Limb (tissue), 2 donors: ENCODE results near the gene TMEM198.

Experiments
- DNase-seq, 2 donors: peaks; one replicate each; pipeline ENCODE4 v3.0.0-alpha.2; 2016; ENCODE audit errors: extremely low spot score in 2 of 2

The TMEM198 gene, protein sequence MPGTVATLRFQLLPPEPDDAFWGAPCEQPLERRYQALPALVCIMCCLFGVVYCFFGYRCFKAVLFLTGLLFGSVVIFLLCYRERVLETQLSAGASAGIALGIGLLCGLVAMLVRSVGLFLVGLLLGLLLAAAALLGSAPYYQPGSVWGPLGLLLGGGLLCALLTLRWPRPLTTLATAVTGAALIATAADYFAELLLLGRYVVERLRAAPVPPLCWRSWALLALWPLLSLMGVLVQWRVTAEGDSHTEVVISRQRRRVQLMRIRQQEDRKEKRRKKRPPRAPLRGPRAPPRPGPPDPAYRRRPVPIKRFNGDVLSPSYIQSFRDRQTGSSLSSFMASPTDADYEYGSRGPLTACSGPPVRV

DNA sequence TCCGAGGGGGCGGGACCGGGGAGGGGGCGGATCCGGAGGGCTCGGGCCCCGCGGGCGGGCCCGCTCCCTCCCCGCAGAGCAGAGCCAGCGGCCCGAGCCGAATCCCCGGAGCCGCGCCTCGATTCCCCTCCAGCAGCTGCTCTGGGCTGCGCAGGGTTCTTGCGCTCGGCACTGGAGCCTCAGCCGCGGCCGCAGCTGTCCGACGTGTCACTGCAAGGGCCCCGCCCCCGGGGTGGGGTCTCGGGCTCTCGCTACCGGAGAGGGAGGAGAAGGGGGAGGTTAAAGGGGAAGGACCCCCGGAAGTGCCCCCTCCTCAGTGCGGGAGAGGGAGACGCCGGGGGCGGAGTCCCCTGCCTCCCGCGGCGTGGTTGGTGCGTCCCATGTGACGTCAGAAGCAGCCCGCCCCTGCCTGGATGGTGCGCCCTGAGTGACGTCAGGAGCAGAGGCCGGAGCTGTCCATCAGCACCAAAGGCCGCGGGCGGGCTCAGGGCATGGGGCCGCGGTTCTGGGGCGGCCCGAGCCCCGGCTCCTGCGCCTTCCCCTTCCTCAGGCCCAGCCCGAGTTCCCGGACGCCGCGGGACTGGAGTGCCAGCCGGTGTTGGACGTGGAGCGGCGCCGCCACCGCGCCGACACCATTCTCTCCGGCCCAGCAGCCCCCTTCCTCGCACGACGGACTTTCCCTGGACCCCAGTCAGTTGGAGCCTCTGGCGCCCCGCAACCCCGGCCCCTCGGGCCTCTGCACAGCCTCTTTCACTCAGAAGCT lies at the start of gene TMEM198, which contains the start of gene CHPF:
Gene TMEM198, plus strand, starts transcription at position 433 of the 763 bp plus-strand sequence. CDS start 700 bp downstream, outside the sequence.
Gene CHPF, minus strand, starts transcription at position 214 of the 763 bp plus-strand sequence. CDS start 271 bp downstream, outside the sequence.
- peak; percentile 97 to 99 for DNase-seq

DNA sequence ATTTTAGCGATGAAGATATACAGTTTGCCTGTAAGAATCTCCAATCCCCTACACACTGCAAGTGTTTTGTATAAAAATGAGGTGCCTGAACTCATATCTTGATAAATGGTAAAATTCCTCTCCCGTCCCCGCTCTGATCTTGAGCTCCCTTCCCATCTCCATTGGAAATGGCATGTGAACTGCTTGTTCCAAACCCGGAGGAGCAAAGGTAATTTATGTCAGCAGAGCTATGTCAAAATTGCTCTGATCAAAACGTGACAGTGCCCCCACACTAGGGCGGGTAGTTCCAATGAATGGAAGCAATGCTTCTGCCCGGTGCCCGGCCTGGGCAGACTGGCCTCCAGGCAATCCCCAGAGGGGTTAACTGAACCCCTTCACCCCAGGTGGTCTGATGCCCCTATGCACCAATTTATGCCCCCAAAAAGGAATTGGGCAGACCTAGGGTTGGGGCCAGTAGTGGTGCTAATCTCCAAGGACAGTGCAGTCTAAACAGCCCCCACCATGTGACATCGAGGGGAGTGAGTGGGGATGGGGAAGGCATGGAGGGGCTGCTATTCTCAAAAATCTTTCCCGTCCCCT lies 48.8 kb upstream of the TMEM198 start:
- DNase-seq: no peak

DNA sequence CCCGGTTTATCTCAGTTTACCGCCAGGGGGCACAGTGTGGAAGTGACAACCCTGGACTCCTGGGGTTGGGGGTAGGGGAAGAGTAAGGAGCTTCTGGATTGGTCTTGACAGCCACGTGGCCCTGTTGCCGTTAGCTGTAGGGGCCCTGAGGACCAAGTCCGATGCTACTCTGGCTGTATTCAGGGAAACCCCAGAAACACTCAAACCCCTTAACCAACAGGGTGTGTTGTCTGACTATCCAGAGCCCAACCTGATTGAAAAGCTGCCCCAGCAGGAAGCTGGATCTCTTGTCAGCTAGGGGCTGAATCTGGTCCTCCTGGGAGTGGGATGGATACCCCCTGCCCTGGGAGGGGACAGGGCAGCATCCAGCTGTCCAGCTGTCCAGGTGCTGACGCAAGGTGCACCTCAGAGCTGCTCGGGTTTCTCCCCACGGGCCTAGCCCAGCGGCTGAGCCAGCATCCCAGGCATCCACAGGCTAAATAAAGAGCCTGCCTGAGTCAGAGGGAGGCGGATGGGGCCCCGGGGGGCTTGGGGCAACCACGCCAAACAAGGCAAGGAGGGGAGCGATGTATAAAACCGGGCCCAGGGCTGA lies 48.2 kb upstream of the TMEM198 start:
- DNase-seq: peak in 1 of 2 donors; percentile 69

DNA sequence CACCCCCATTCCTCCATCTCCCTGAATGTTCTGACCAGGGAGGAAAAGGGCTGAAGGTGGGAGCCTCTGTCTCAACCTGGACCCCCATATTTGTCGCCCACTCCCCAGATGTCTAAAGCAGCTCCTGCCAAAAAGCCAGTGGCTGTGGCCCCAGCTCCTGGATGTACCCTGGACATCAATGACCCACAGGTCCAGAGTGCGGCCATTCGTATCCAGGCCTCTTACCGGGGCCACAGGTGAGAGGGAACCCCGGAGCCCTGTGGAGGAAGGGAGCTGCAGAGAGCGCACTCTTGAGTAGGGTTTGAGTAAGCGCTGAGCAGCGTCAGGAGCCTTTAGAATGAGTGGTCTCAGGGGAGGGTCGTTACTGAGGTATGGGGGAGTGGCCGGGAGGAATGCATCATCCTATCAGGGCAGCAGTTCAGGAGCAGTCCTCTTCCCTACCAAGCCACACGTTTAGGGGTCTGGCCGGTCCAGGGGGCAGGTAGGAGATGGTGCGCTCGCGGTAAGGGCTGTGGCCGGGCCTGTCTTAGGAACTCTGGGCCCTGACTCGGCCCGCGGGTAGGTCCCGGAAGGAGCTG lies 47.5 kb upstream of the TMEM198 start:
- no peak for DNase-seq

DNA sequence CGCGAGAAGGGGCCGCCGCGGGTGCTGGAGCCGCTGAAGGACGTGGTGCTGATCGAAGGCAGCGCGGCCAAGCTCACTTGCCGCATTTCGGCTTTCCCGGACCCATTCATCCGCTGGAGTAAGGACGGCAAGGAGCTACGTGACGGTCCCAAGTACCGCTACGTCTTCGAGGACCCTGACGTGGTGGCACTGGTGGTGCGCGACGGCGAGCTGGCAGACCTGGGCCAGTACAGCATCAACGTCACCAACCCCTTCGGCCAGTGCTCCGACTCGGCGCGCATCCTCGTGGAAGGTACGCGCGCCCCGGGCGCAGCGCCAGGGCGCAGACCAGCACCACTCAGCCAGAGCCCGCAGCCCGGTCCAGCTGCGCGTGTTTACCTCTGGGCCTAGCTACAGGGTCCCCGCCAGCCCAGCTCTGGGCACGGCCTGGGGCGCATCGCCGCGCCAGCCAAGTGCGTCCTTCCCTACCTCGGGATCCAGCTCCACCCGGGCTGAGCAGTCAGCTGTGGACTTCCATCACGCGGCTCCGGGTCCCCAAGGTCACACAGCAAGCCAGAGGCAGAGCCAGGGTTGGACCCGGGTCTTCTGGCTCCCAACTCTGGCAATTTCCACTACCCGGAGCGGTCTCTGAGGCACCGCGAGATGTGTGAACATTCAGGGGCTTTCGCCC lies 46.9 kb upstream of the TMEM198 start:
- DNase-seq: no peak

DNA sequence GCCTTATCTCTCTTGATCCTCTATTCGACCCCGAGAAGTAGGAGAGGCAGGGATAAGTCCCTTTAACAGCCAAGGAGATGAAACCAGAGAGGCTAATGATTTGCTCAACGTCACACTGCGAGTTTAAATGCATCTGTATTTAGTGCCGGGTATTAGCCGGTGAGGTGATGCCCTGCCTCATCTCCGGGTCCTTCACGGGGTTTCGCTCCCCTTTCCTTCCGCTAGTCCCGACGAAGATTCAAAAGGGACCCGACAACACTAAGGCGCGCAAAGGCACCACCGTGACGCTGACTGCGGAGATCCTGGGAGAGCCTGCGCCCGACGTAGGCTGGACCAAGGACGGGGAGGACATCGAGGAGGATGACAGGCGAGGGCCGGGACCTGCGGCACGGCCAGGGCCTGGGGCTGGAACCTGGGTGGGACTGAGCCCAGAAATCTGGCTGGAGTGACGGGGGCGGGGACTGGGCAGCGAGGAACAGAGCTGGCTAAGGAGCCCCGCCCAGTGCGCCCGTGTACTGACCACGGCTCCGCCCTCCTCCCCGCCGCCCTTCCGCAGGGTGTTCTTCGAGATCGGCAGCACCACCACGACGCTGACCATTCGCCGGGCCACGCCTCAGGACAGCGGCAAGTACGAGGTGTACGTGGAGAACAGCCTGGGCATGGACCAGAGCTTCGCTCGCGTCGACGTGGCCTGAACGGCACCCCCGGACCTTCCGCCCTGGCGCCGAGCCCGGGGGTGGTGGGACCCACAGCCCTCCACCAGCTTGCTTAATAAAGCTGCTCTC lies 46.1 kb upstream of the TMEM198 start:
- peak; percentile 71 to 74 for DNase-seq

DNA sequence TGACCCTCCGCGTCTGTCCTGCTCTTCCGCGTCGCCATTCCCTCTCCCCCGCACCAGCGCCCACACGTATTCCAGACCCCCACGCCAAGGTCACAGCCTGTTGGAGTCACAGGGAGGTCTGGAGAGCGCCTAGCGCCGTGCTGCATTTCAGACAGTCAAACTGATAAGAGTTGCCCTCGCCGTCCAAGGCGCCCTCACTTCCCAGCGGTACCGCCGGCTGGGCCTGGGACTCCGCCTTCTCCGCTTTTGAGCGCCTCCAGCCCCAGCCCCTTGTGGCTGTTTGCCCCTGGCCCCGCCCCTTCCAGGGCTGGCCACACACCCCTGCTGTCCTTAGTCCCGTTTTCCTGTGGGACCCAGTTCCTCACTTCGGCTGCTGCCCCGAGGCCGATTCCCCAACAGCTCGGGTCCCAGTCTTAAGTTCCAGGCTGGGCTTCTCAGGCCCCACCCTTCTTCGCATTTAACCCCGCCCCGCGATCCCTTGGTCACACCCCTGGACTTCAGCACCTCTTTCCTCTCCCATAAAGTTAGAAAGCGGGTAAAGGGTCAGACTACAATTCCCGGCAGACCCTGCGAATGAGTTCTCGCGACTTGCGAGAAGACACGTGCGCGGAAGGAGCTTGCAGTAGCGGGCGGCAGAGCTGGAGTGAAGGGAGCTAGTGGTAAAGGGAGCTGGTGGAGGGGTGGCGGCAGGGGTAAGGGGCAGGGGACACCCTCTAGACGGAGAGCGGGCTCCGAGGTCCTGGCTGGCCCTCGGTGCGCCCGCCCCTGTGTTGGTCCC lies 45.4 kb upstream of the TMEM198 start, which contains the start of gene GMPPA:
Gene GMPPA, plus strand, starts transcription at position 612 of the 778 bp plus-strand sequence. CDS start 1,085 bp downstream, outside the sequence.
- DNase-seq: peak; percentile 96 to 98

DNA sequence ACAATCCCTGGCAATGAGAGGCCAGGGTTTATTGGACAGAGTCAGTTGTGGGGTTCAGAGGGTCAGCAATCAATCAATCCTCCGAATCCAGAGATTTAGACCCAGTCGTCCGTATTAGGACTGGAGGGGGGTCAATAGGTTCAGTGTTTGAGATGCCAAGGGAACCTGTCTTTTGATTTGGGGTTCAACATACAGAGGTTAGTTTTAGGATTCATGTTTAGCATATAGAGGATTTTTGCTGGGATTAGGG lies 44.8 kb upstream of the TMEM198 start:
- DNase-seq: no peak

DNA sequence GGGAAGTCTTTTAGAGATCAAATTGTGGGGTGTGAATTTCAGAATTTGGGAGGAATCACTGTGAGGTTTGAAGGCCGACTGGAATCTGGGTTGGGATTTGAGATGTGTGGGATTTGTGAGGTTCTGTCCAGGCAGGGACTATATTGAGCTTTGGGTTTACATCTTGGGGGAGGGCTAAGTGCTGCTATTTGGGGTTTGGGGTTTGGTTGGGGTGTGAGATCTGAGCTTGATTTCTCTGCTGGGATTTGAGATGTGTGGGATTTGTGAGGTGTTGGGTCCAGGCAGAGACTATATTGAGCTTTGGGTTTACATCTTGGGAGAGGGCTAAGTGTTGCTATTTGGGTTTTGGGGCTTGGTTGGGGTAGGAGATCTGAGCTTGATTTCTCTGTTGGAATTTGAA lies 44.3 kb upstream of the TMEM198 start:
- DNase-seq: no peak

DNA sequence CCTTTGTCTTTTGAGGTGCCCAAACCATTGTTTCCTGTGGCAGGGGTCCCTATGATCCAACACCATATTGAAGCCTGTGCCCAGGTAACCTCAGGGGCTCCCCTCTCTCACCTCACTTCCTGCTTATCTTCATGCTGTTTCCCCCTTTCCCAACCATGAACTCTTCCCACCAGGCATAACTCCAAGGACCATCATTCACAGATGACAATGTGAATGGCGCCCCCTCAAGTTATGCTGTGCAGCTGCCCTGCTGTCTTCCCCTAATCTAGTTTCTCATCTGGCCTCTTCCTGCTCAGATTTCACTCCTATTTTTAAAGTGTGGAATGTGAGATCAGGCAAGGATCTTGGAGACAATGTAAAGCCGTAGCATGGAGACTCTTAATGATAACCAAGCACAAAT lies 43.7 kb upstream of the TMEM198 start:
- DNase-seq: no peak

DNA sequence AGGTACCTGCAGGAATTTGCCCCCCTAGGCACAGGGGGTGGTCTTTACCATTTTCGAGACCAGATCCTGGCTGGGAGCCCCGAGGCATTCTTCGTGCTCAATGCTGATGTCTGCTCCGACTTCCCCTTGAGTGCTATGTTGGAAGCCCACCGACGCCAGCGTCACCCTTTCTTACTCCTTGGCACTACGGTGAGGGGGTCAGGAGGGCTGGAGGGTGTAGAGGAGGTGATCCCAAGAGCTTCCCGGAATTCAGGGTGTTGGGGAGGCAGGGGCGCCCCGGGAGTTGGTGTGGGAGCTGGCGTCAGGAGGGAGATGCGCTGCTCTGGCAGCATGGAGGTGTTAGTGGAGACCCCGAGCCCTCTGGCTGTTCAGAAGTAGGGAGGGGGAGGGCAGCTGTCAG lies 42.0 kb upstream of the TMEM198 start:
- no peak for DNase-seq

DNA sequence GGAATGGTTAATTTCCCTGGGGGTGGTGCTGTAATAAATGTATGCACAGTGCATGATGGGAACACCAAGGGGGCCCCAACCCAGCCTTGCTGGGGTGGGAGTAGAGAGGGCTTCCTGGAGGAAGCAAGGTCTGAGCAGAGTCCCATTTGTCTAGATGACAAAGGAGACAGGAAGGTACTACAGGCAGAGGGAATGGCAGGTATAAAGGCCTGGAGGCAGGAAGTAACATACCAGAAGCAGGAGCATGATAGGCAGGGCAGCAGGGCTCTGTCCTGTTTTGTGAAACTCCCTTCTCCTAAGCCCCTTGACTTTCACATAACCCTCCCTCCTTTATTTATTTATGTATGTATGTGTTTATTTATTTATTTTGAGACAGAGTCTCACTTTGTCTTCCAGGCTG lies 41.2 kb upstream of the TMEM198 start:
- no peak for DNase-seq

DNA sequence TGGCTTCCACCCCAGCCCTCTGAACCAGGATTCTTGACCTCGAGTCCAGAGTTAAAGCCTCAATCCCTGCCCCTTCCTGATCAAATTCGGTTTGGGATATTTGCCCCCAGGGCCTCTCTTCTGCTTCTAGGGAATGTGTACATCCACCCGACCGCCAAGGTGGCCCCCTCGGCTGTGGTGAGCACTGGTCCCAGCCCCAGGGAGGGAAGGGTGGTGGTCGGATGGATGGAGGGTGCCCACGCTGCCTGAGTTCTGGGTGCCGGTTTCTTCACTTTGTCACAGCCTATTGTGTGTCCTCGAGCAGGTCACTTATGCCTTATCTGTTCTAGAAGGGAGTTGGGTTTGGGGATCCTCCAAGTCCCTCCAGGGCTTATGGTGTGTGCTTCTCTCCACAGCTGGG lies 38.2 kb upstream of the TMEM198 start:
- no peak for DNase-seq

DNA sequence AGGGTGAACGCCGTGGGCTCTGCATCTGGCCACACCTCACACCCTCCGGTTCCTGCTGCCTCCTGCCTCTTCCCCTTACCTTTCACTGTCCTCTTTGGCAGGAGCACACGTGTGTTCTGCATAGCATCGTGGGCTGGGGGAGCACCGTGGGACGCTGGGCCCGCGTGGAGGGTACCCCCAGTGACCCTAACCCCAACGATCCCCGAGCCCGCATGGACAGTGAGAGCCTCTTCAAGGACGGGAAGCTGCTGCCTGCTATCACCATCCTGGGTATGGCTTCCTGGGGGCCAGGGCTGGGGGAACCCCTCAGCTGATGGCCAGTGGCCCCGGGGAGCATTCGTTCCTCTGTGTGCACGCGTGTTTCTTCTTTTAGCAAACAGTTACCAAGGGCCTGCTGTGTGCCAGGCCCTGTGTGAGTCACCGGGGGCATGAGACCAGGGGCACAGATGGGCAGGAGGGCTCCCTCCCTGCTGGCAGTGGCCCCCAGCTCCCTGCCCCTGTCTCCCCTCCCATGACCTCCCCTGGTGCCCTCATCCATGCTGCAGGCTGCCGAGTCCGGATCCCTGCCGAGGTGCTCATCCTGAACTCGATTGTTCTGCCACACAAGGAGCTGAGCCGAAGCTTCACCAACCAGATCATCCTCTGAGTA lies 37.6 kb upstream of the TMEM198 start:
- DNase-seq: no peak

DNA sequence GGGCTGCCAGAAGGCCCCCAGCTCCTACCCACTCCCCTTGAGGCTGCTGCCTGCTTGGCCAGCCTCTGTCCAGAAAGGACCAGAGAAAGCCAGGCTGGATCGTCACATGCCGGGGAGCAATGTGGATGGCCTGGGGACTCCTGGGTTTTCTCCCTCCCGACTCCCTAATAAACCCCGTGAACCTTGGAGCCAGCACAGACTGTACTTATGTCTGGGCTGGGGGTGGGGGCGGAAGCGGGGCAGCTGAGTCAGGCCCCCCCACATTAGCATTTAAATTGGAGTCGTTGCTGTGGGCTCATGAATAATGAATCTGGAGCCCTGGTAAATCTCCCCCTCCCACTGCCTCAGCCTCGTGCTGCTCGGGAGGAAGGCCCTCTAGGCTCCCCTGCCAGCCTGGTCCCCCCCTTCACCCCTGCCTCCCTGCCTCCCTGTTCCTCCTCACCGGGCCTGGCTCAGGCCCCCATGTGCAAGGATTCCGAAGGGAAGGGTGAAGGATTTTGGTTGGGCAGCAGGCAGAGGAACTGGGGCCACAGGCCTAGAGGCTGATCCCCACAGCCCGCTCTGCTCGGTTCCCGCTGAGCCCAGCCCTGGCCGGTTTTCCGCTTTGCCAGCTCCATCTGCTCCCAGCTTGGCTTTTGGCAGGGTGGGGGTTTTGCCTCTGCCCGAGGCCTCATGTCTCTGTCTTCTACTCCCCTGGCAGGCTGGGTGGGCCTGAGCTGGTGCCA lies 36.9 kb upstream of the TMEM198 start:
- no peak for DNase-seq

DNA sequence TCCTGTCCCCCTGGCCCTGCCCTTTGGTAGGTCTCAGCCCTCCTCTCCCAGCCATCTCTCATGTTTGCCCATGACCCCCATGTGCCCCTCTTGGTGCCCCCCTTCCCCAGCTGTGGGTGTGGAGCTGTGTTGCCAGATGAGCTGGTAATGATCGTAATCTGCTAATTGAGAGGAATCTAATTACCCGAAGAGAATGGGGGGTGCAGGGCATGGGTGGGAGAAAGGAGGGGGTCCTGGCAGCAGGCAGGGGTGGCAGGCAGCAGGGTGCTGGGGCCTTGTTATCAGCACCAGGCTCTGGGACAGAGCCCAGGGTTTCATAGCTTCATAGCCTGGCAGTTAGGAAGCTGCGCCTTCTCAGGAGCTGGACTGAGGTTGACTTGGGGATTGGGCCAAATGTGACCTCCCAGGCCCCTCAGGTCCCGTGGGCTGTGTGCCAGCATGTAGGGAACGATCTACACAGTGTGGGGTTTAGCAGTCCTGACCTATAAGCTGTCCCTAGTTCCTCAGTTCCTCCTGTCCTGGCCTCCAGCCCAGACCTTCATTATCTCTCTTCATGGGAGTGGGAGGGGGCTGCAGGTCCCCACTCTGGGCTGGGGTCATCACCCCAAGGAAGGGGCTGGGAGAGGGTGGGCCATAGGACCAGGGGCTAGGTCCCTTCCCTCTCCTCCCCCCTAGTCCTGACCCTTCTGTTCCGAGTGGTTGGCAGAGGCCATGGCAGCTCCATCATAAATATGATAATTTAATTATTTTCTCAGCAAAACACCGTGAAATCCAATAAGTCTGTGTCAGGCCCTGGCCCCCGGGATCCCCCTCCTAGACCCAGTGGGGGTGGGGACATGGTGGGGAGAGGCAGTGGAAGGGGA lies 36.0 kb upstream of the TMEM198 start:
- no peak for DNase-seq

DNA sequence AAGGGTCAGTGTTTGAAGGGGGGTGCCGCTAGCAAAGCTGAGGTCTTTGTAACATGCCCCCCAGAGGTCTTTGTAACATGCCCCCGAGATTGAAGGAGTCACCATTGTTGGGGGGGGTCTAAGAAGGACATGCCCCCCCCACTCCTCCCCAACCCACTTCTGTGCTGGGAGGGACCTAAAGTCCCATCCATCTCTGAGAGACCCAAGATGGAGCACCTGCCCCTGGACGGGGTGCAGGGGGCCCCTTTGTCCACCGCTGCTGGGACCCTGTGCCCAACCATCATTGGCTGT lies 35.4 kb upstream of the TMEM198 start:
- no peak for DNase-seq
